Fibroblast of lung (primary cell): ENCODE results near the gene TRIM47. TPM values are rescaled to one million over a fixed set of nuclear protein-coding genes. Genes with fewer than 3 reads are reported as not detected.
"Not testable (repeated sequence)": the region's sequence is repeated elsewhere in the genome, so short reads cannot be mapped to it uniquely, and the experiment has no call there.

Experiments
- DNase-seq, 2 donors: peaks; one replicate each; pipeline versions ENCODE4 v3.0.0 to v3.0.0-alpha.2; 2010; ENCODE audit warnings: low read depth in 2 of 2
- H2AFZ ChIP-seq: 2 replicates; pipeline ENCODE4 v1.5.1; 2012; ENCODE audit warnings: low read length, control low read depth, inconsistent platforms
- H3K27ac ChIP-seq: 2 replicates; pipeline ENCODE4 v1.5.1; 2011; ENCODE audit warnings: low read length, control low read depth; ENCODE audit not compliant: insufficient read depth
- H3K27me3 ChIP-seq: 2 replicates; pipeline ENCODE4 v1.5.1; 2011; ENCODE audit warnings: mild to moderate bottlenecking, low read length; ENCODE audit not compliant: control insufficient read depth, insufficient read depth
- H3K36me3 ChIP-seq: 2 replicates; pipeline ENCODE4 v1.5.1; 2011; ENCODE audit warnings: low read length; ENCODE audit not compliant: control insufficient read depth, insufficient read depth
- H3K4me1 ChIP-seq: 2 replicates; pipeline ENCODE4 v1.5.1; 2011; ENCODE audit warnings: low read length; ENCODE audit not compliant: control insufficient read depth, insufficient read depth; ENCODE audit errors: extremely low read depth
- H3K4me2 ChIP-seq: 2 replicates; pipeline ENCODE4 v1.5.1; 2011; ENCODE audit warnings: low read length, control low read depth; ENCODE audit not compliant: insufficient read depth; ENCODE audit errors: extremely low read depth
- H3K4me3 ChIP-seq, 4 experiments: fragments of 200-600 bp in 1 of 4; sonication (generic) in 1 of 4; replicated peaks in 1 of 4; 2 replicates each; pipeline ENCODE4 v1.5.1; 2011 to 2016; ENCODE audit warnings: low read length in 4 of 4, low read depth in 3 of 4, mild to moderate bottlenecking in 3 of 4, control low read depth in 2 of 4, inconsistent platforms in 1 of 4, mixed read lengths in 1 of 4; ENCODE audit not compliant: insufficient read depth in 1 of 4; ENCODE audit errors: control extremely low read depth in 1 of 4
- H3K79me2 ChIP-seq: 2 replicates; pipeline ENCODE4 v1.5.1; 2012; ENCODE audit warnings: mild to moderate bottlenecking, low read length, inconsistent platforms; ENCODE audit not compliant: control insufficient read depth, insufficient read depth
- H3K9ac ChIP-seq: 2 replicates; pipeline ENCODE4 v1.5.1; 2011; ENCODE audit warnings: mild to moderate bottlenecking, low read length, control low read depth; ENCODE audit not compliant: insufficient read depth
- H3K9me3 ChIP-seq: 2 replicates; pipeline ENCODE4 v1.5.1; 2012; ENCODE audit warnings: low read depth, low read length; ENCODE audit not compliant: control insufficient read depth, insufficient read depth
- H4K20me1 ChIP-seq: 2 replicates; pipeline ENCODE4 v1.5.1; 2011; ENCODE audit warnings: low read length; ENCODE audit not compliant: control insufficient read depth, insufficient read depth; ENCODE audit errors: extremely low read depth
- EZH2 ChIP-seq: IDR thresholded peaks from 2 replicates; pipeline ENCODE4 v1.5.1; 2012; ENCODE audit warnings: low read length, control low read depth, mild to moderate bottlenecking; ENCODE audit errors: missing control alignments
- polyA plus RNA-seq, 2 donors: library from polyadenylated mRNA; depleted of rRNA in 1 of 2; stranded (reverse) in 1 of 2; unstranded in 1 of 2; fragments of >200 nt; gene quantifications; 2 replicates each; pipeline ENCODE4 v1.2.1, GENCODE V29; 2011 to 2012; ENCODE audit warnings: missing spikeins in 1 of 2
- total RNA-seq: library from RNA; depleted of rRNA; stranded (reverse); fragments of >200 nt; gene quantifications from 2 replicates; pipeline ENCODE4 v1.2.1, GENCODE V29; 2014
- TF ChIP-seq, protein P1 (sequence below), 2 donors: IDR thresholded peaks in 1 of 2; conservative IDR thresholded peaks in 1 of 2; 1 replicate in 1 of 2; 2 replicates in 1 of 2; pipeline ENCODE4 v1.5.1; 2011 to 2012; ENCODE audit warnings: low read length in 2 of 2, control low read depth in 1 of 2, inconsistent platforms in 1 of 2, low read depth in 1 of 2, mild to moderate bottlenecking in 1 of 2

Gene TRIM47
- total and polyA plus RNA-seq, 2 donors (not counting 1 experiment from before 2014, with no cell fraction given) = 2.2 to 16.0 TPM

DNA sequence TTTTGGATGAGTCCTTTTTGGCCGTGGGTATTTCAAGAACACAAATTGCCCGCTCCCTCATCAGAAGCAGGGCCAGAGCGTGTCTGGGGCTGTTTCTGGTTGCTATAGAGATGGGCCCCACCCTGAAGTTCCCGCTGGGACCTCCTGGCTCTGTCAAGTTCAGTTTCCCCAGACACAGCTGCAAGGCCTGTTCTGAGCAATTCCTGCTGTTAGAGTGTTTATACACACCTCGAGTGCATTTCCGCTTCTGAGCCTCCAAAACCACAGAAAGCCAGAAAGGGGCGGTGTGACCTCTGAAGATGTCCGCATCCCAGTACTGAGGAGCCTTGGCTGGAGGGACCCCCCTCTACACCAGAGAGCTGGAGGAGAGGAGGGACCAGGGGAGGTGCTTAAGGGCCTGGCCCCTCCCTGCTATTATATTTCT, 13.9 kb downstream of the TRIM47 start:
- Histone ChIP-seq H3K4me3 (no peak overlapping the region), H3K4me2 (peak overlapping the region; percentile 44), H3K4me1 (peaks cover 8% of the 10 kb centered on the region), H3K79me2 (no peaks in the 10 kb centered on the region), H3K36me3 (no peaks in the 10 kb centered on the region), H3K27ac (peak overlapping the region; percentile 50), H2AFZ (no peak overlapping the region), H4K20me1 (no peaks in the 10 kb centered on the region), H3K9me3 (no peaks in the 10 kb centered on the region), H3K27me3 (no peaks in the 10 kb centered on the region), H3K9ac (peak overlapping the region; percentile 17)
- DNase-seq = peak; percentile 60 to 96
- TF ChIP-seq, protein P1, sequence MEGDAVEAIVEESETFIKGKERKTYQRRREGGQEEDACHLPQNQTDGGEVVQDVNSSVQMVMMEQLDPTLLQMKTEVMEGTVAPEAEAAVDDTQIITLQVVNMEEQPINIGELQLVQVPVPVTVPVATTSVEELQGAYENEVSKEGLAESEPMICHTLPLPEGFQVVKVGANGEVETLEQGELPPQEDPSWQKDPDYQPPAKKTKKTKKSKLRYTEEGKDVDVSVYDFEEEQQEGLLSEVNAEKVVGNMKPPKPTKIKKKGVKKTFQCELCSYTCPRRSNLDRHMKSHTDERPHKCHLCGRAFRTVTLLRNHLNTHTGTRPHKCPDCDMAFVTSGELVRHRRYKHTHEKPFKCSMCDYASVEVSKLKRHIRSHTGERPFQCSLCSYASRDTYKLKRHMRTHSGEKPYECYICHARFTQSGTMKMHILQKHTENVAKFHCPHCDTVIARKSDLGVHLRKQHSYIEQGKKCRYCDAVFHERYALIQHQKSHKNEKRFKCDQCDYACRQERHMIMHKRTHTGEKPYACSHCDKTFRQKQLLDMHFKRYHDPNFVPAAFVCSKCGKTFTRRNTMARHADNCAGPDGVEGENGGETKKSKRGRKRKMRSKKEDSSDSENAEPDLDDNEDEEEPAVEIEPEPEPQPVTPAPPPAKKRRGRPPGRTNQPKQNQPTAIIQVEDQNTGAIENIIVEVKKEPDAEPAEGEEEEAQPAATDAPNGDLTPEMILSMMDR (conservative IDR thresholded peaks at IDR 0.05 in 1 of 2, IDR thresholded peaks at IDR 0.05 in 1 of 2; ENCODE audit: low read depth in 1 of 2, low read length in 2 of 2) = no peak
- TF ChIP-seq EZH2 = no peak

DNA sequence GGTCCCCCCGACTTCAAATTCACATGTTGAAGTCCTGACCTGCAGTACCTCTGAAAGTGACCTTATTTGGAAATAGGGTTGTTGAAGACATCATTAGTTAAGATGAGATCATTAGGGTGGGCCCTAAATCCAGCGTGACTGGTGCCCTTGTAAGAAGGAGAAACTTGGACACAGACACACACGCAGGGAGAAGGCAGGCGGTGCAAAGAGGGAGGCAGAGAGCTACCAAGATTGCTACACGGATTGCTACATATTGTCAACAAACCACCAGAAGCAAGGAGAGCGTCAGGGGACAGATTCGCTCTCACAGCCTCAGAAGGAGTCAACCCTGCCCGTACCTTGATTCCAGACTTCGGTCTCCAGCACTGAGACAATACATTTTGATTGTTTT, 16.5 kb downstream of the TRIM47 start:
- no peak overlapping the region for H3K27ac ChIP-seq
- no peak overlapping the region for H3K9ac ChIP-seq
- no peak overlapping the region for H3K4me3 ChIP-seq
- H4K20me1 ChIP-seq = no peaks in the 10 kb centered on the region
- peak in 1 of 2 donors; percentile 54 for DNase-seq
- H3K4me2 ChIP-seq = no peak overlapping the region
- H3K4me1 ChIP-seq = peaks cover 3% of the 10 kb centered on the region
- H3K9me3 ChIP-seq = no peaks in the 10 kb centered on the region
- no peaks in the 10 kb centered on the region for H3K27me3 ChIP-seq
- H2AFZ ChIP-seq = no peak overlapping the region
- H3K36me3 ChIP-seq = no peaks in the 10 kb centered on the region
- TF ChIP-seq, protein P1 (conservative IDR thresholded peaks at IDR 0.05 in 1 of 2, IDR thresholded peaks at IDR 0.05 in 1 of 2; ENCODE audit: low read depth in 1 of 2, low read length in 2 of 2) = no peak
- no peaks in the 10 kb centered on the region for H3K79me2 ChIP-seq

DNA sequence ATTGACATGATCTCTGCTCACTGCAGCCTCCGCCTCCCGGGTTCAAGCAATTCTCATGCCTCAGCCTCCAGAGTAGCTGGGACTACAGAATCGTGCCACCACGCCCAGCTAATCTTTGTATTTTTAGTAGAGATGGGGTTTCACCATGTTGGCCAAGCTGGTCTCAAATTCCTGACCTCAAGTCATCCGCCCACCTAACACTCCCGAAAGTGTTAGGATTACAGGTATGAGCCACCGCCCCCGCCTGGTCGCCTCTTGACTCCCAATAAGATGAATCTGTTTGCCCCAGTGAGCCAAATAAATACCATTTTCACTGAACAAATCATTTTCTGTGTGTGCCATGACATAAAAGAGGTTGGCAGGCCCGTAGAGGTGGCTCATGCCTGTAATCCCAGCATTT, 19.0 kb downstream of the TRIM47 start:
- not testable (repeated sequence) for H3K27ac ChIP-seq, H3K4me2 ChIP-seq, H3K27me3 ChIP-seq, H3K9ac ChIP-seq, H3K79me2 ChIP-seq, H3K36me3 ChIP-seq, H4K20me1 ChIP-seq, H3K9me3 ChIP-seq, H3K4me1 ChIP-seq, H2AFZ ChIP-seq, DNase-seq, H3K4me3 ChIP-seq
